CD4-positive, alpha-beta T cell treated with Interleukin-12 subunit alpha and Interleukin-12 subunit beta, for 1 hour (primary cell): ENCODE measurements around the gene SLC25A13.
"Not testable (repeated sequence)": the region's sequence is repeated elsewhere in the genome, so short reads cannot be mapped to it uniquely, and the experiment has no call there.

ENCODE experiments used
- DNase-seq: peaks from one replicate; pipeline ENCODE4 v3.0.0-alpha.2; 2020

SLC25A13 gene

GRCh38 chr7:96293911-96294310 lies 28.0 kb downstream of the SLC25A13 start:
- not testable (repeated sequence) for DNase-seq

- DNase-seq, result no peak
Measured at GRCh38 chr7:96287559-96287958, 34.3 kb downstream of the SLC25A13 start.

- DNase-seq, result no peak
Measured at GRCh38 chr7:96287132-96287531, 34.8 kb downstream of the SLC25A13 start.

- peak; percentile 65 for DNase-seq
Measured at GRCh38 chr7:96285579-96285978, 36.3 kb downstream of the SLC25A13 start.

GRCh38 chr7:96284835-96285234 lies 37.1 kb downstream of the SLC25A13 start:
- no peak for DNase-seq

GRCh38 chr7:96284240-96284639 lies 37.7 kb downstream of the SLC25A13 start:
- no peak for DNase-seq

GRCh38 chr7:96282835-96283234 lies 39.1 kb downstream of the SLC25A13 start:
- DNase-seq, result no peak

- DNase-seq, result no peak
Measured at GRCh38 chr7:96277921-96278320, 44.0 kb downstream of the SLC25A13 start.

GRCh38 chr7:96276019-96276418 lies 45.9 kb downstream of the SLC25A13 start:
- no peak for DNase-seq

GRCh38 chr7:96273716-96274115 lies 48.2 kb downstream of the SLC25A13 start:
- no peak for DNase-seq

- DNase-seq, result no peak
Measured at GRCh38 chr7:96269246-96269994, 52.5 kb downstream of the SLC25A13 start.

- DNase-seq, result no peak
Measured at GRCh38 chr7:96266580-96266979, 55.3 kb downstream of the SLC25A13 start.

GRCh38 chr7:96266015-96266414 lies 55.9 kb downstream of the SLC25A13 start:
- no peak for DNase-seq

- no peak for DNase-seq
Measured at GRCh38 chr7:96253964-96254363, 67.9 kb downstream of the SLC25A13 start.

- no peak for DNase-seq
Measured at GRCh38 chr7:96253441-96253840, 68.5 kb downstream of the SLC25A13 start.

GRCh38 chr7:96250776-96251361 lies 71.0 kb downstream of the SLC25A13 start:
- no peak for DNase-seq

GRCh38 chr7:96248405-96248804 lies 73.5 kb downstream of the SLC25A13 start:
- DNase-seq, result no peak

- DNase-seq, result no peak
Measured at GRCh38 chr7:96246919-96247318, 75.0 kb downstream of the SLC25A13 start.

- no peak for DNase-seq
Measured at GRCh38 chr7:96244992-96245292, 77.0 kb downstream of the SLC25A13 start.

GRCh38 chr7:96244244-96244991 lies 77.5 kb downstream of the SLC25A13 start:
- no peak for DNase-seq

- DNase-seq, result no peak
Measured at GRCh38 chr7:96243241-96243640, 78.7 kb downstream of the SLC25A13 start.

- no peak for DNase-seq
Measured at GRCh38 chr7:96241855-96242254, 80.0 kb downstream of the SLC25A13 start.

- DNase-seq, result no peak
Measured at GRCh38 chr7:96238976-96239766, 82.7 kb downstream of the SLC25A13 start.
